Cardiac fibroblast (primary cell): ENCODE measurements around the gene CD2.

Experiments
- DNase-seq, 2 donors: peaks; one replicate each; pipeline versions ENCODE4 v3.0.0 to v3.0.0-alpha.2; 2010; ENCODE audit warnings: low read depth in 2 of 2
- H3K4me3 ChIP-seq, 2 donors: replicated peaks in 1 of 2; 1 replicate in 1 of 2; 2 replicates in 1 of 2; pipeline ENCODE4 v1.5.1; 2011; ENCODE audit warnings: low read depth in 2 of 2, low read length in 2 of 2, mild to moderate bottlenecking in 2 of 2, moderate library complexity in 1 of 2
- CTCF ChIP-seq: IDR thresholded peaks from one replicate; pipeline ENCODE4 v1.5.1; 2011; ENCODE audit warnings: low read depth, mild to moderate bottlenecking, low read length, inconsistent platforms

Gene CD2

GRCh38 chr1:116769561-116769977 is 15.3 kb downstream of the CD2 start:
- no peak overlapping the region for H3K4me3 ChIP-seq
- DNase-seq = peak; percentile 32 to 57
- TF ChIP-seq CTCF = no peak

- DNase-seq = no peak
- no peak overlapping the region for H3K4me3 ChIP-seq
- no peak for TF ChIP-seq CTCF
These were observed 15.8 kb downstream of the CD2 start for GRCh38 chr1:116769994-116770393.

- H3K4me3 ChIP-seq = no peak overlapping the region
- no peak for TF ChIP-seq CTCF
- DNase-seq = no peak
These were observed 16.4 kb downstream of the CD2 start for GRCh38 chr1:116770625-116771024.

GRCh38 chr1:116771997-116772647 is 17.9 kb downstream of the CD2 start:
- TF ChIP-seq CTCF = no peak
- DNase-seq = no peak
- no peak overlapping the region for H3K4me3 ChIP-seq

- no peak overlapping the region for H3K4me3 ChIP-seq
- DNase-seq = peak; percentile 34 to 75
- TF ChIP-seq CTCF = no peak
These were observed 18.4 kb downstream of the CD2 start for GRCh38 chr1:116772648-116773045.

- TF ChIP-seq CTCF = no peak
- no peak for DNase-seq
- H3K4me3 ChIP-seq = no peak overlapping the region
These were observed 21.0 kb downstream of the CD2 start for GRCh38 chr1:116775116-116775752.
